GM06990 (cell line): ENCODE measurements around the gene MLLT10.

Source experiments
- DNase-seq: peaks from one replicate; pipeline ENCODE4 v3.0.0-alpha.2; 2011; ENCODE audit not compliant: insufficient read length; ENCODE audit errors: extremely low read depth
- H3K27me3 ChIP-seq: replicated peaks from 2 replicates; pipeline ENCODE4 v1.6.0; 2011; ENCODE audit warnings: low read length; ENCODE audit not compliant: control insufficient read depth, insufficient read depth
- H3K36me3 ChIP-seq: 2 replicates; pipeline ENCODE4 v1.5.1; 2011; ENCODE audit warnings: low read length; ENCODE audit not compliant: control insufficient read depth, insufficient read depth
- H3K4me3 ChIP-seq: replicated peaks from 2 replicates; pipeline ENCODE4 v1.5.1; 2011; ENCODE audit warnings: low read depth, mild to moderate bottlenecking, control low read depth, low read length
- TF ChIP-seq, protein P1 (sequence below): IDR thresholded peaks from 2 replicates; pipeline ENCODE4 v1.5.1; 2011; ENCODE audit warnings: low read length, control low read depth, mild to moderate bottlenecking, inconsistent platforms; ENCODE audit not compliant: insufficient read depth, poor library complexity, severe bottlenecking

The MLLT10 gene

DNA sequence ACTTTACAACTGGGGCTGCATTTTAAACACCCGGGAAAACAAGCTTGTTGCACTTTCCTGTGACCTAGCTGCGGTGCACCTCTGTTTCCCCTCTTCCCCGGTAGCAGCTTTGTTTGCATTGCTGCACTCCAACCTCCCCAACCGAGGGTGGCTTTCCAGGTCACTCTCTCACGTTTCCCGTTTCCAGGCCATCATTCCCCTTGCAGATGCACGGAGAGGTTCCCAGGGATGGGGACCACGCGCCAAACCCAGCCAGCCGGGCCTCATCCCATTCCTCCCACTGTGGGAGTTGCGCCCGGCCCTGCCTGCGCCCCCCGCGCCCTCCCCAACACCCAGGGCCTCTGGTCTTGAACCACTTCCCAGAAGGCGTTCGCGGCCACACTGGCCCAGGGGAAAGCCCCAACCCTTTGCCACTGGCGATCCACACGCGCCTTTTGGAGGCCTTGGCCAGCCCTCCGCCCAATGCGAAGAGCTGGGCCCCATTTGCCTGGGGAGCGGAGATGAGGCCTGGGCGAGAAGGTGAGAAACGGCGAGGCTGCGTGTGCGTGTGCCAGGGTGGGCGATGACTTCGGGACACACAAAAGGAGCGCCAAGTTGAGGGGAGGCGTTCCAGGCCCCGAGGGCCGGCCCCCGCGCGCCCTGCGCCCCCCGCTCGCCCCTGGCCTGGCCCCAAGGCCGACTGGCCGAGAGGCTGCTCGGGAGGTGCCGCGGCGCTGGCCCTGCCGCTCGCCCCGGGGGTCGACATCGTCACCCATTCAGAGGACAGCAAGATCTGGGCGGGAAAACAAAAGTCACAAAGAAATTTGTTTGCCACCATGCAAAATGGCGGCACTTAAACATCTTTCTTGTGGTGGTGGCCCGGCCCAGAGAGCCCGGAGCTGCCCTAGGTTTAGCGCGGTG, 24.4 kb upstream of the MLLT10 start:
- Histone ChIP-seq H3K36me3 (no peaks in the 10 kb centered on the region), H3K27me3 (no peaks in the 10 kb centered on the region; the same call in 1 of the 2 replicates), H3K4me3 (no peak overlapping the region)
- no peak for DNase-seq
- TF ChIP-seq, protein P1, sequence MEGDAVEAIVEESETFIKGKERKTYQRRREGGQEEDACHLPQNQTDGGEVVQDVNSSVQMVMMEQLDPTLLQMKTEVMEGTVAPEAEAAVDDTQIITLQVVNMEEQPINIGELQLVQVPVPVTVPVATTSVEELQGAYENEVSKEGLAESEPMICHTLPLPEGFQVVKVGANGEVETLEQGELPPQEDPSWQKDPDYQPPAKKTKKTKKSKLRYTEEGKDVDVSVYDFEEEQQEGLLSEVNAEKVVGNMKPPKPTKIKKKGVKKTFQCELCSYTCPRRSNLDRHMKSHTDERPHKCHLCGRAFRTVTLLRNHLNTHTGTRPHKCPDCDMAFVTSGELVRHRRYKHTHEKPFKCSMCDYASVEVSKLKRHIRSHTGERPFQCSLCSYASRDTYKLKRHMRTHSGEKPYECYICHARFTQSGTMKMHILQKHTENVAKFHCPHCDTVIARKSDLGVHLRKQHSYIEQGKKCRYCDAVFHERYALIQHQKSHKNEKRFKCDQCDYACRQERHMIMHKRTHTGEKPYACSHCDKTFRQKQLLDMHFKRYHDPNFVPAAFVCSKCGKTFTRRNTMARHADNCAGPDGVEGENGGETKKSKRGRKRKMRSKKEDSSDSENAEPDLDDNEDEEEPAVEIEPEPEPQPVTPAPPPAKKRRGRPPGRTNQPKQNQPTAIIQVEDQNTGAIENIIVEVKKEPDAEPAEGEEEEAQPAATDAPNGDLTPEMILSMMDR = no peak

DNA sequence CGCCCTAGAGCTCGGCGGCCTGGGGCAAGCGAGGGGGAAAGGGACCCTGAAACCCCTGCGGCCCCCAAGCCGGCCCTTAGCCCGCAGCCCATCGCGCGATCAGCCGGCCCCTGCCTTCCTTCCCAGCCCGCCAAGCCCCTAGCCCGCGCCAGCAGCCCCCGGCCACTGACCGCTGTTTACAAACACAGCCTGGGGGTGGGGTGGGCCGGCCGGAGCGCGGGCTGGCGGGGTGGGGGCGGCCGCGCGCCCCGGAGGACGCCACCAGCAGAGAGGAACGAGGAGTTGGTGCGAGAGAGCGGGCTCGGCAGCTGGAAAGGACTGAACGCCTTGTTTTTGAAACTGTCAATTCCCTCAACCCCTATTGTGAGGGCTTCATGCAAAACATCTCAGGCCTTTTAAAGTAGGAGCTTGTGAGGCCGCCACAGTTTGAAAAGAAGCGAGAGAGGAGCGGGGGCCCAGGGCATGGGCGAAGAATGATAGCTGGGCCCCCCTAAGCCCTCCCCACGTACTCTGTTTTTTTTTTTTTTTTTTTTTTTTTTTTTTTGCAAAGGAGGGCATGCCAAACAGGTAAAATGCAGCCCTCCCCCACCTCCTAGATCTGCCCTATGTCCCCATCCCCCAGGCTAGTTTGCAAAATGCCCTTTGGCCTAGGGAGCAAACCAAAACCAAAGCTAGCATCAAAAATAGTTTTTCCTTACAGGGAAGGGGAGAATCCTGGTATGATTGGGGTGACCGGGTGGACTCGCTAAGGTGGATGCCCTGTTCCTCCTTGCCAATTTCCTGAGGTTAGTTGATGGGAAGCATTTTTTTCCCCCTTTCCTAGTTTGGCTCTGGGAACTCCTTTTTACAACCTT, 23.6 kb upstream of the MLLT10 start:
- TF ChIP-seq, protein P1 = no peak
- DNase-seq = no peak
- Histone ChIP-seq H3K27me3 (no peaks in the 10 kb centered on the region; the same call in none of the 2 replicates), H3K4me3 (no peak overlapping the region), H3K36me3 (no peaks in the 10 kb centered on the region)

DNA sequence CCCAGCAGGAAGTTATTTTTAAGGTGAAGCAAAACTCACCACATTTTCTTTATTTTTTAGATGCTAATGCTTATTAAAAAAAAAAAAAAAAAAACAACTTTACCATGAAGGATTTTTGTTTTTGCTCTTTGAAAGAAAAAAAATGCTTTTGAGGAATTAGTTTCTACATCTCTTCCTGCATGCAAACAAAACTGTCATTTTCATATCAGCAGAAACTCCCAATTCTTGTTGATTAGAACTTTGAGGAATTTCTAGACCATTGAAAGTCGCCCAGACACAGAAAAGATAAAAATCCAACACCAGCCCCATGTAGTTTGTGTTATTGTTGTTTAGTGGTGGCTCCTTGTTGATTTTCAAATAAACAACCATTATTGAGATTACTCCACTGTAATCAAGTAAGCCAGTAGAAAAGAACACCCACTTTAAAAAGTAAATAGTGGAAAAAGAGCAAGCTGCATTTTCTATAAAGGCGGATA, 22.9 kb upstream of the MLLT10 start:
- no peaks in the 10 kb centered on the region; the same call in none of the 2 replicates for H3K27me3 ChIP-seq
- DNase-seq = no peak
- no peak overlapping the region for H3K4me3 ChIP-seq
- TF ChIP-seq, protein P1 = no peak
- no peaks in the 10 kb centered on the region for H3K36me3 ChIP-seq

DNA sequence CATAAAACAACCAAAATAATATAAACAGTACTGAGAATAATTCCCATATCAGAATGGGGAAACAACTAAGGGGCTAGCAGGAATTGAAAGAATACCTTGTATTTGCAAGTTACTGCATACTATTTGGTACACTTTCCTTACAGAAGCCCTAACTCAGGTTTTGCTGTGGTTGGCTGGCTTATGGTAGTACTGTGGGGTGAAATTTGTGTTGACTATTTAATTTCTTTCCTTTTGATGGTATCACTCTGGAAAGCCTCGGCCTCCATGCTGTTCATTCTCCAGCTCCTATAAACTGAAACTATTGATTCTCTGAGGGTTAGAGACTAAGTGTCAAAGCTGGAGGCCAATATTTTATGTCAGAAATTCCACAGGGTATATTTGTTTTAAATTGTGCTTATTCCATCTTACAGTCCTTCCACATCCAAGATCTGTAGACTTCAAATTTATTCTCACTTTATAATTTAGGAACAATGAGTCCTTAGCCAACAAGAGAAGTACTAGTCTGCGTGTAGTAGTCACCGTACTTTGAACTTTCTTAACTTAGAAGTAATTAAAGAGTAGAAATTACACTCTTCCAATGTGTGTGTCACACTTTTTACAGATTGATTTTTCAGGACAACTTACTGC, 22.0 kb upstream of the MLLT10 start:
- TF ChIP-seq, protein P1 = no peak
- no peaks in the 10 kb centered on the region for H3K36me3 ChIP-seq
- no peaks in the 10 kb centered on the region; the same call in none of the 2 replicates for H3K27me3 ChIP-seq
- DNase-seq = no peak
- no peak overlapping the region for H3K4me3 ChIP-seq

DNA sequence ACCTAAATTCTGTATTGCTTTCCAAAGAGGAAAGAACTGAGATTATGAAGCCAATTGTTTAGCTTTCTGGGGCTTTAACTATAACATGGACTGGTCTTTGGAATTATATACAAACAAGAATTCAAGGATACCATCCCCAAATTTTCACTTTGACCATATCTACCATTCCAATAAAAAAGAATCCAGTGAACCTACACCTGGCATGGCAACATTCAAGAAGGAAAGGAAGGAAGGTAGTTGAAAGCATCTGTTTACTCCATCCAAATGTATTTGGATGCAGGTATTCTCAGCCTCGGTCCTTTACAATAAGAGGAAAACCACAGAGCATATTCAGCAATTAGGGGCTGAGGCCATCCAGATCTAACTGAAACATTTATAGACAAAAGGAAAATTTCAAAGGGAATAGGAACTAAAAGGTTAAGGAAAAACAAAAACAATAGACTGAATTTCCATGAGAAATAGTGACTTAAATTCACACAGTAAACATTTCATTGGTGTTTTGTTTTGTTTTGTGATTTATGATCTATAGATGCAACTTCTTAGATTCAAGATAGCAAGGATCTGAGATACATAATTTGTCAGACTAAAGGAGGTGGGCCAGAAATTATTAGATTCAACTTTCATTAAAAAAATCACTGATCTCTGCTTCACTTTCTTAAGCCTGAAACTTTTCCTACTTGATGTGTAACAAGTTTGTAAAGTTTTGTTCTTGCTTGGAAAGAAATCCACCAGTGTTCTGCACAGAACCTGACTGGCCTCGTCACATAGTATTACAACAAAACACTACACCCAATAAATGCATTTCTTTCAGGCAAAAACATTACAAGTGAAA, 21.2 kb upstream of the MLLT10 start:
- Histone ChIP-seq H3K4me3 (no peak overlapping the region), H3K36me3 (no peaks in the 10 kb centered on the region), H3K27me3 (no peaks in the 10 kb centered on the region; the same call in none of the 2 replicates)
- TF ChIP-seq, protein P1 = no peak
- no peak for DNase-seq
